Measurements from ENCODE around the gene PTGR1. TPM values are rescaled to one million over a fixed set of nuclear protein-coding genes. Genes with fewer than 3 reads are reported as not detected.
"Not testable (repeated sequence)": the region's sequence is repeated elsewhere in the genome, so short reads cannot be mapped to it uniquely, and the experiment has no call there.

PTGR1 gene
- total RNA-seq, 1 donor from 2014 or later: 12.2 TPM

- DNase-seq (ENCODE audit: low read depth in 2 of 2): peak in 1 of 2 donors; percentile 41
These were observed 14.1 kb upstream of the PTGR1 start for GRCh38 chr9:111613436-111614040.

GRCh38 chr9:111610845-111611244, 11.4 kb upstream of the PTGR1 start:
- no peak for DNase-seq (ENCODE audit: low read depth in 2 of 2)

- no peak for DNase-seq (ENCODE audit: low read depth in 2 of 2)
These were observed 10.7 kb upstream of the PTGR1 start for GRCh38 chr9:111610149-111610548.

GRCh38 chr9:111605041-111605559, 5.7 kb upstream of the PTGR1 start:
- no peak for DNase-seq (ENCODE audit: low read depth in 2 of 2)

GRCh38 chr9:111604054-111604615, 4.7 kb upstream of the PTGR1 start:
- DNase-seq (ENCODE audit: low read depth in 2 of 2): no peak

- peak in 1 of 2 donors; percentile 94 for DNase-seq (ENCODE audit: low read depth in 2 of 2)
These were observed 3.6 kb upstream of the PTGR1 start for GRCh38 chr9:111603041-111603440.

- DNase-seq (ENCODE audit: low read depth in 2 of 2): peak in 1 of 2 donors; percentile 96
These were observed 2.0 kb upstream of the PTGR1 start for GRCh38 chr9:111601237-111602018.

- DNase-seq (ENCODE audit: low read depth in 2 of 2): no peak
These were observed 502 bp upstream of the PTGR1 start for GRCh38 chr9:111599955-111600343.

- DNase-seq (ENCODE audit: low read depth in 2 of 2): peak in 1 of 2 donors; percentile 36
These were observed 735 bp downstream of the PTGR1 start for GRCh38 chr9:111598733-111599091.

- DNase-seq (ENCODE audit: low read depth in 2 of 2): peak; percentile 45 to 77
These were observed 1.4 kb downstream of the PTGR1 start for GRCh38 chr9:111597852-111598732.

GRCh38 chr9:111588846-111589245, 10.6 kb downstream of the PTGR1 start:
- DNase-seq (ENCODE audit: low read depth in 2 of 2): no peak

GRCh38 chr9:111586378-111586777, 13.1 kb downstream of the PTGR1 start:
- no peak for DNase-seq (ENCODE audit: low read depth in 2 of 2)

GRCh38 chr9:111582888-111583287, 16.6 kb downstream of the PTGR1 start:
- peak in 1 of 2 donors; percentile 9 for DNase-seq (ENCODE audit: low read depth in 2 of 2)

GRCh38 chr9:111572950-111573604, 26.4 kb downstream of the PTGR1 start:
- DNase-seq (ENCODE audit: low read depth in 2 of 2): no peak

- DNase-seq (ENCODE audit: low read depth in 2 of 2): not testable (repeated sequence)
These were observed 31.3 kb downstream of the PTGR1 start for GRCh38 chr9:111568127-111568526.

- DNase-seq (ENCODE audit: low read depth in 2 of 2): peak; percentile 45 to 53
These were observed 33.2 kb downstream of the PTGR1 start for GRCh38 chr9:111566234-111566633.

- no peak for DNase-seq (ENCODE audit: low read depth in 2 of 2)
These were observed 38.2 kb downstream of the PTGR1 start for GRCh38 chr9:111561165-111561719.

- DNase-seq (ENCODE audit: low read depth in 2 of 2): no peak
These were observed 40.3 kb downstream of the PTGR1 start for GRCh38 chr9:111559000-111559610.

GRCh38 chr9:111555425-111555824, 44.0 kb downstream of the PTGR1 start:
- DNase-seq (ENCODE audit: low read depth in 2 of 2): not testable (repeated sequence)

GRCh38 chr9:111548623-111549022, 50.8 kb downstream of the PTGR1 start:
- no peak for DNase-seq (ENCODE audit: low read depth in 2 of 2)

All from dermis microvascular lymphatic vessel endothelial cell (primary cell).